Medulla oblongata (tissue), 1 donor: ENCODE data around the gene ENSA.
"Not testable (repeated sequence)": the region's sequence is repeated elsewhere in the genome, so short reads cannot be mapped to it uniquely, and the experiment has no call there.

Experiments
- DNase-seq: peaks from one replicate; pipeline ENCODE4 v3.0.0-alpha.2; 2015; ENCODE audit errors: extremely low spot score

ENSA gene

GRCh38 chr1:150621497-150622302 is 7.7 kb downstream of the ENSA start:
- DNase-seq, result peak; percentile 55

DNA sequence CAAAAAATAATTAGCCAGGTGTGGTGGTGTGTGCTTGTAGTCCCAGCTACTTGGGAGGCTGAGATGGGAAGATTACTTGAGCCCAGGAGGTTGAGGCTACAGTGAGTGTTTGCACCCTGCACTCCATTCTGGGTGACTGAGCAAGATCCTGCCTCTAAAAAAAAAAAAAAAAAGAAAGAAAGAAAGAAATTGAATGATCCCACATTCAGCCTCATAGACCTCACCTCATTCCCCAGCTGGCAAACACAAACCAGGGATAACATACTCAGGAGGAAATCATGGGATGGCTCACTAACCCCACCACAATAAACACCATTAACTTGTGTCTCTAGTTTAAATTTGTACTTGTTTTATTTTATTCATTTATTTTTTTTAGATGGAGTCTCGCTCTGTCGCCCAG is 8.5 kb downstream of the ENSA start:
- DNase-seq, result no peak

DNA sequence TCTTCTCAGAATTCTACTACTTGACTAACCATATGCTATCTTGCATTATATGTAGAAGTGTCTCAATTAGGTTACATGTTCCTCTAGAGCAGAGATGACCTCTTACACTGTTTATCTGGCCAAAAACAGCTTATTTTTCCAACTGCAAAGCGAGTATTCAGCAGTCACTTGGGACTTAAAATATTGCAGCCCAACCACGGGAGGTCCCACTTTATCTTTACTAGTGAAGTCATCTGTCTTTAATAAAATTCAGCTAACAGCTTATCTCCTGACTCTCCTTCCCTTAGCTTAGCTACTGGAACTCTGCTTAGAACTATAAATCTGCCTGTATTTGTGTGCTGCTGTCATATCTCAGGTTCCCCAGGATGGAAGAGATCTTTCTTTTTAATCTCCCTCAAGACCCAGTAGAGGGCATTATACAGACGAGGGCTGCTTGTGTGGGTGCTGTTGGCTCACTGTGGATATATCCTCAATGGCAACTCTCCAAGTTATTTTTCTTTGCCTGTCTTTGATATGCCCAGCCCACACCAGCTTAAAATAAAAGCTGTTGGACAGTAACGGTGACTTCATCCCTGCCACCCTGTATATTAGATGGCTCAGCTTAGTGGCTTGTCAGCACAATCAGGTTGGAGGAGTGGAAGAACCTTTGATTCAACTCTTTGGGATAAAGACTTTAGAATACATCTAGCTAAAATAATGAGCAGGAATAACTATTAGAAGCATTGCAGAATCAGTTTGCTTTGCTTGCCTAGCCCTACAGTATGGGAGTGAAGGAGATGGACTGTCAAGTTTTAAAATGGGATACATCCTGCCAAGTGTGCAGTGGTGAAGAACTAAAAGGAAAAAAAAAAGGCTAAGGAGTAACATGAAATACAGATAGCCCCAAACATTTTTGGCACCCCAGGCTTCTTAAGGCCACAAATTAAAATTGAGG is 9.6 kb downstream of the ENSA start:
- DNase-seq, result peak; percentile 26

DNA sequence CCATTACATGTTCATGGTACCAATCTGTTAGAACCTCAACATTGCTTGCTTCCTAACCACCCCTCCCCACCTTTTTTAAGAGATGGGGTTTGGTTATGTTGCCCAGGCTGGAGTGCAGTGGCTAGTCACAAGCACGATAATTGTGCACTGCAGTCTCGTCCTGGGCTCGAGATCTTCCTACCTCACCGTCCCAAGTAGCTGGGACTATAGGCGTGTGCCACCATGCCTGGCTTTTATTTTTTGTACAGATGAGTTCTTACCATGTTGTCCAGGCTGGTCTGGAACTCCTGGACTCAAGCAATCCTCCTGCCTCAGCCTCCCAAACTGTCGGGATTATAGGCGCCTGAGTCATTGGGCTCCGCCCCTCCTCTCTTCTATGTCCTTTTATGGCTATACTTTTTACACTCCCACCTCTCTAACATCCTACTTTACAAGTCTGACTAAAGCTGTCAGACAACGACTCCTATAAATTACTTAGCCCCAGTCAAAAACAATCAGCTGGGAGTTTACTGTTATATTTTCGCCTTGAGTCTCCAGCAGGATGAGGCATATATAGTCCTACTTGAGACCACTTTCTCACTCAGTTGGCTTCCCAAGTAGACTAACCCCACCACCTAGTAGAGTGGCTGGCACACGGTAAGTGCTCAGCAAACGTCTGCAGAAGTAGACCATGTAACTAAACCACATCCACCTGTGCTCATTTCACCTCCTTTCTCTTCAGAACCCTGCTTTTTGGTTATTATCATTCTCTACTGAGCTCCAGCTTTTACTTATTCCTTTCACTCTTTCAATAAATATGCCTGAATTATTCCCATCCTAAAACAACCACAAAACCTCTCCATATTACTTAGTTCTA is 13.8 kb downstream of the ENSA start:
- DNase-seq, result no peak

DNA sequence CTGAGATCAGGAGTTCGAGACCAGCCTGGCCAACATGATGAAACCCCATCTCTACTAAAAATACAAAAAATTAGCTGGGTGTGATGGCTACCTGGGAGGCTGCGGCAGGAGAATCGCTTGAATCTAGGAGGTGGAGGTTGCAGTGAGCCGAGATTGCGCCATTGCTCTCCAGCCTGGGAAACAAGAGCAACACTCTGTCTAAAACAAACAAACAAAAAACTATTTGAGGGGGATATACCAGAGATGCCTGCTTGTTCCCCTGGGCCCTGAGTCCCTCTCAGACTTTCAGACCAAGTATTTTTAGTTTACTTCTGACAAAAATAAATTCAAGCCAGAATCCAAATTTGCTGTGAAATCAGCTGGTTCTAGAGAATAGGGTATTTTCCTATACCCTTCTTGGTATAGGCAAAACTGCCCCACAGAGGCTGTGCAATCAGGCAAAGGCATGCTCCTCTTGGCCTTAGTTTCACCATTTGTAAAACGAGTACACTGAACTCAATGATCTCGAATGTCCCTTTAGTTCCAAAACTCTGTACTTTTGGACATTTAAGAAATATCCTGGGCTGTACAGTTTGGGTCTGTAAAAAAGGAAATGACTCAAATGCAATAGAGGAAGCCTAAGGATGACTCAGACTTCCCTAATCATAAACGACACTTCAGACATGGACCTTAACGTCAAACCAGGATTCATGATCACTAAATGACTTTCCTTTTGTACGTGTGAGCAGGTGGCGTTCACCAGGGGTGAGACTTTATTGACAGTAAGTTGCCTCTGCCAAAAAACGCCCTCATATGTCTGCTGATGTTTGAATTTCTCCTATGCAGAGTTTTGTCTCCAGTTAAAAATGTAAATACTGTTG is 16.1 kb downstream of the ENSA start:
- peak; percentile 71 for DNase-seq

DNA sequence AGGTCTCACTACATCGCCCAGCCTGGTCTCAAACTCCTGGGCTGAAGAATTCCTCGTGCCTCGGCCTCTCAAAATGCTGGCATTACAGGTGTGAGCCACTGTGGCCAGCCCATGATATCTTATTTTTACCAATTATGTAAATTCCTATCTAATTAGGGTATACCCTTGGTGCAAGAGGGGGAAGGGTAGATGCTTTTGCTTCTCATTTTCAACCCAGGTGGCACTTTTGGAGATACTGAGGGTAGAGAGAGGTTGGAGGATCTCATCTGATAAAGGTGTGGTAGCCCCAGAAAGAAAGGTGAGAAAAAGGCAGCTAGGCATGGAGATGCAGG is 17.4 kb downstream of the ENSA start:
- DNase-seq, result no peak

GRCh38 chr1:150610576-150610975 is 18.8 kb downstream of the ENSA start:
- no peak for DNase-seq

DNA sequence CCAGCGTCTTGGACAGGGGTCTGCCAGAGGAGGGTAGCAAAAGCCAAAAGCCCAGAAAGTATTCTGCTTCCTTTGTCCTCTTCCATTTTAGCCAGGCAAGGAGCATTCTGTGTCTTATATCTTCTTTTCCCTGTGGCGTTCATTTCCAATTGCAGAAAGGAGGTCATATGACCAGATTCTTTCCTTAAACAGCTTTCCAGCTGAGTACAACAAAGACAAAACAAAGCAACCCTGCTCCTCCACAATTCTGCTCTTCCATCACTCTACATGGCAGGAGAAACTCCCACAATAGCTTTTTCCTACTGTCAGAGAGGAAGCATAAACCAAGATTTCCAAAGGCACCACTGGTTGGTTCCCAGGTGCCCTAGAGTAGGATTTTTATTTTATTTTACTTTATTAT is 19.7 kb downstream of the ENSA start:
- DNase-seq, result peak; percentile 26

- DNase-seq, result no peak
Observed at GRCh38 chr1:150606463-150607142, 22.8 kb downstream of the ENSA start.

GRCh38 chr1:150605451-150605731 is 24.0 kb downstream of the ENSA start:
- DNase-seq, result not testable (repeated sequence)

GRCh38 chr1:150604226-150604588 is 25.2 kb downstream of the ENSA start:
- DNase-seq, result no peak

DNA sequence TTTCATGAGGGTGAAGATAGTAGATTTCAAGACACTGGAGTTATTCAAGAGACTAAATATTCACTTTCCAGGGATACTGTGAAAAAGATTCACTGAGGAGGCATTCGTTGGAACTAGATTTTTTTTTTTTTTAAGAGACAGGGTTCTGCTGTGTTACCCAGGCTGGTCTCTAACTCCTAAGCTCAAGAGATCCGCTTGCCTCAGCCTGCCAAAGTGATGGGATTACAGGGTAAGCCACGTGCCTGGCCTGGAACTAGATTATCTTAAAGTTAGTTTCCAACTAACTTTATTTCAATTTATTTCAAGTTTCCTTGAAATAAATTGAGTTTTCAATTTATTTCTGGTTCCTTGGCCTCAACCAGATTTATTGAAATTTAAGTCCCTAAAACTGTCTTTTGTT is 25.7 kb downstream of the ENSA start:
- no peak for DNase-seq

DNA sequence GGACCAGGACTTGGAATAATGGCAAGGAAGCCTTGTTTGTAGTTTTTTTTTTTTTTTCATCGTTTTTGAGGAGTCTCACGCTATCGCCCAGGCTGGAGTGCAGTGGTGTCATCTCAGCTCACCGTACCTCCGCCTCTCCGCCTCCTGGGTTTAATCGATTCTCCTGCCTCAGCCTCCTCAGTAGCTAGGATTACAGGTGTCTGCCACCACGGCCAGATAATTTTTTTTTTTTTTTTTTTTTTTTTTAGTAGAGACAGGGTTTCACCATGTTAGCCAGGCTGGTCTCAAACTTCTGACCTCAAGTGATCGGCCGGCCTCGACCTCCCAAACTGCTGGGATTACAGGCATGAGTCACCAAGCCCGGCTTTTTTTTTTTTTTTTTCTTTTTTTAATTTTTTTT is 27.0 kb downstream of the ENSA start:
- not testable (repeated sequence) for DNase-seq

- DNase-seq, result no peak
Observed at GRCh38 chr1:150601540-150601939, 27.9 kb downstream of the ENSA start.

DNA sequence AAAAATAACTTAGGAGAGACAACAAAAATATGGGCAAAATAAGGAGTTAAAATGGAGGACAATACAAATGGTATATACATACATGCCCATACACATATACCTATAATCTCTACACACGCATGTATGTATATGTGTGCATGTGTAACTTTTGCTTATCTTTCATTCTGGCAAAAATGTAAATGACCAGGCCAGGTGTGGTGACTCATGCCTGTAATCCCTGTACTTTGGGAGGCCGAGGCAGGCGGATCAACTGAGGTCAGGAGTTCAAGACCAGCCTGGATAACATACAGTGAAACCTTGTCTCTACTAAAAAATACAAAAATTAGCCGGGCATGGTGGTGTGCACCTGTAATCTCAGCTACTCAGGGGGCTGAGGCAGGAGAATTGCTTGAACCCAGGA is 31.1 kb downstream of the ENSA start:
- DNase-seq, result not testable (repeated sequence)

DNA sequence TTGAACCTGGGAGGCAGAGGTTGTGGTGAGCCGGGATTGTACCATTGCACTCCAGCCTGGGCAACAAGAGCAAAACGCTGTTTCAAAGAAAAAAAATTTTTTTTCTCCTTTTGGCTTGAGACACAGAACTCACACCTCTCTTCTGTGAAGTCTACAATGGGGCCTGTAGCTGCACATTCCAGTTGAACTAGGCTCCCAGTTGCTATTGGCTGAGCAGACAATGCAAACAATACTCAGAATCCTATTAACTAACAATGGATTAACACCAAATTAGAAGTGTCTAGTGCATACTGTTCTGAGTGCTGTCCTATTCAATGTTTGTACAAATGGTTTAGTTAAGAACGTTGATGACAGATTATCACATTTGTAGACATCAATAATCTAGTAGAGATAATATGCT is 32.4 kb downstream of the ENSA start:
- DNase-seq, result no peak

DNA sequence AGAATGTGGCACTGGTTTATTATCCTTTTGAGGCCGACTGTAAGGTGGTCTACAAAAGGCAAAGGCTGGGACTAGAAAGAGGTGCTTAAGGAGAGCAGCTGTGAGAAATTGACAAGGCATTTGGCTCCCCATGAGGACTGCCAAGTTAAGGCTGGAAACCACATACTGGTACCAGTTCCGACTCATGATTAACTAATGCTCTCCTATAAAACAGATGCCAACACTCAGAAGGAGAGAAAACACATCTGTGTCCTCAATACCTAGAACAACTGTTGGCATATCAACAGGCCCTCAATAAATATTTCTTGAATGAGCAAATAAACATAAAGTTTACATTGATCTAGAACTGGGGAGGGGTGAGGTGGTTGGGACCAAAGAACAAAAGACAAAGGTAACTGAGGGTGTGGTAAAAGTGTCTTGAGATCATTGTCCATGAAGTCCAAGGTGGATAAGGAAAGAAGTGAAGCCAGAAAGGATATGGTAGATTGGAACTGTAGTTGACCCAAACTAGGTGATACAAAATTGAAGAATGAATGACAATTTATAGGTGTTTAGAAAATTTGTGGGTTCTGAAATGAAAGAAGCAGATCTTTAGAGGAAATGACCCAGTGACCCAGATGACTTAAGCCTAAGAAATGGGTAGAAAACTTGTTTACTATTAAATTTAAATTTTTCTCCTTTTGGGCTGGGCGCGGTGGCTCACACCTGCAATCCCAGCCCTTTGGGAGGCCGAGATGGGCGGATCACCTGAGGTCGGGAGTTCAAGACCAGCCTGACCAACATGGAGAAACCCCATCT is 33.1 kb downstream of the ENSA start:
- DNase-seq, result no peak

GRCh38 chr1:150582371-150582770 is 47.0 kb downstream of the ENSA start:
- no peak for DNase-seq

DNA sequence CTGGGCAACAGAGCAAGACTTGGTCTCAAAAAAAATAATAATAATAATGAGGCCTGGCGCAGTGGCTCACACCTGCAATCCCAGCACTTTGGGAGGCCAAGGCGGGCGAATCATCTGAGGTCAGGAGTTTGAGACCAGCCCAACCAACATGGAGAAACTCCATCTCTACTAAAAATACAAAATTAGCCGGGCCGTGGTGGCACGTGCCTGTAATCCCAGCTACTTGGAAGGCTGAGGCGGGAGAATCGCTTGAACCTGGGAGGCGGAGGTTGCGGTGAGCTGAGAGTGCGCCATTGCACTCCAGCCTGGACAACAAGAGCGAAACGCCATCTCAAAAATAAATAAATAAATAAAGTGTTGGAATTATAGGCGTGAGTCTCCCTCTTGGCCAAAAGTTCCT is 47.5 kb downstream of the ENSA start:
- not testable (repeated sequence) for DNase-seq

DNA sequence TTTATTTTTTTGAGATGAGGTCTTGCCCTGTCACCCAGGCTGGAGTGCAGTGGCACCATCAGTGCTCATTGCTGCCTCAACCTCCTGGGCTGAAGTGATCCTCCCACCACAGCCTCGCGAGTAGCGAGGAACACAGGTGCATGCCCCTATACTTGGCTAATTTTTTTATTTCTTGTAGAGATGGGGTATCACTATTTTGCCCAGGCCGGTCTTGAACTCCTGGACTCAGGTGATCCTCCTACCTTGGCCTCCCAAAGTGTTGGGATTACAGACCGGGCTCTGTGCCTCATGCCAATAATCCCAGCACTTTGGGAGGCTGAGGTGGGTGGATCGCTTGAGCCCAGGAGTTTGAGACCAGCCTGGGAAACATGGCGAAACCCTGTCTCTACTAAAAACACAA is 48.0 kb downstream of the ENSA start:
- not testable (repeated sequence) for DNase-seq
